Inflammatory macrophage treated with lipopolysaccharide for 1 hour (primary cell): Measurements from ENCODE around the gene TMCC2.
"Not testable (repeated sequence)": the region's sequence is repeated elsewhere in the genome, so short reads cannot be mapped to it uniquely, and the experiment has no call there.

Experiments used
- DNase-seq, 2 donors: peaks; one replicate each; pipeline ENCODE4 v3.0.0-alpha.2; 2020 to 2022

TMCC2 gene

DNA sequence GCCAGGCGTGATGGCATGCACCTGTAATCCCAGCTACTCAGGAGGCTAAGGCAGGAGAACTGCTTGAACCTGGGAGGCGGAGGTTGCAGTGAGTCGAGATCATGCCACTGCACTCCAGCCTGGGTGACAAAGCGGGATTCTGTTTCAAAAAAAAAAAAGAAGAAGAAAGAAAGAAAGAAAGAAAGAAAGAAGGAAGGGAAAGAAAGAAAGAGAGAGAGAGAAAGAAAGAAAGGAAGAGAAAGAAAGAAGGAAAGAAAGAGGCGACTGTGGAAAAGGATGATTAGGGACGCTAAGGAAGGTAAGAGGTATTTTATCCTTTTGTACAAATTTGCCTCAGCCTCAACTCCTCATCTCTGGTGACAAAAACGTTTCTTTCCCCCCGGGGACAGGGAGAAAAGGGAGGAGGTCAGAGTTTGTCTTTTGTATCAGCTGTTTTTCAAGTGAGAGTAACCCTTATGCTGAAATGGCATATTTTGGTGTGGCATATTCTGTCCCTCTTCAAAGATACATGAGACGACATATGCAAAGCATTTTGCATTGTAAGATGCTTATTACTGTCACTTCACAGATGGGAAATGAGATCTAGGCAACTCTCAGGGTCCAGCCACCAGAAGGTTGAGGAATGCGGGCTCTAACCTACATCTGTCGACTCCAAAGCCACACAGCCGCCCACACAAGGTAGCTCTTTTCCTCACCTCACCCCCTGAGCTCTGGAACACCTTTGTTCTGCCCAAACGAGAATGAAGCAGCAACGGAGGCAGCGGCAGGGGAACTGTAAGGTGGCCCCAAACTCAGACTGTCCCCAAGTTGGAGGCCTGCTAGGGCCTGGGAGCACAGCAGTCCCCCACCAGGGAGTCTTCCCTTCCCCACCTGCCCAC lies 55.8 kb downstream of the TMCC2 start:
- no peak for DNase-seq

DNA sequence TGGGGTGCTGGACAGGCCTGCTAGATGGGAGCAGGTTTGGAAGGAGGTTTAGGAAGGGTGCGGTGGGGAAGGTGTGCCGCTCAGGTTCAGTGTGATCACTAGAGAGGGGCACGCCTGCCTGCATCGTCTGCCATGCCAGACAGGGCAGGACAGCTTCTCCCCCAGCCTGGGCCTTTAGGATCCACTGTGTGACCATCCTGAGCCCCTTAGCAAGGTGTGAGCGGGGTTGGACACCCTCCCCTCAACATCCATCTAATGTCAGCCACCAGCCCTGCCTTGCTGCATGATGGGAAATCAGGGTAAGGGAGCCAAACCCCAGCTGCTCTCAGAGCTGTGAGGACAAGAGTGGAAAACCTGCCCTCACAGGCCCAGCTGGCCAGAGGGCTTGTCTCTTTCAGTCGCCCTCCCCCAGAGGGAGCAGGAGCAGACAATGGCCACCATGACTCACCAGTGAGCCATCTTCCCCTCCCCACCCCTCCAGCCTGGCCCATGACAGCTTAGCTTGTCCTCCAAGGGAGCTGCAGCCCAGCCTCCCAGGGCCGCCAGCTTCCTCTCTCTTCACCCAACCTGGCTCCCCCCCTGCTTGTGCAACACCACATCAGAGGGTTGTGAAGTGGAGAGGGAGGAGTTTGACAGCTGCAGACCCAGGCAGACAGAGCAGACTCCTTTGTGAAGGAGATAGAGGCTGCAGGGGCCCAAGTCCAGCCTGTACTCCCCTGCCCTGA lies 56.8 kb downstream of the TMCC2 start:
- peak; percentile 88 to 93 for DNase-seq

DNA sequence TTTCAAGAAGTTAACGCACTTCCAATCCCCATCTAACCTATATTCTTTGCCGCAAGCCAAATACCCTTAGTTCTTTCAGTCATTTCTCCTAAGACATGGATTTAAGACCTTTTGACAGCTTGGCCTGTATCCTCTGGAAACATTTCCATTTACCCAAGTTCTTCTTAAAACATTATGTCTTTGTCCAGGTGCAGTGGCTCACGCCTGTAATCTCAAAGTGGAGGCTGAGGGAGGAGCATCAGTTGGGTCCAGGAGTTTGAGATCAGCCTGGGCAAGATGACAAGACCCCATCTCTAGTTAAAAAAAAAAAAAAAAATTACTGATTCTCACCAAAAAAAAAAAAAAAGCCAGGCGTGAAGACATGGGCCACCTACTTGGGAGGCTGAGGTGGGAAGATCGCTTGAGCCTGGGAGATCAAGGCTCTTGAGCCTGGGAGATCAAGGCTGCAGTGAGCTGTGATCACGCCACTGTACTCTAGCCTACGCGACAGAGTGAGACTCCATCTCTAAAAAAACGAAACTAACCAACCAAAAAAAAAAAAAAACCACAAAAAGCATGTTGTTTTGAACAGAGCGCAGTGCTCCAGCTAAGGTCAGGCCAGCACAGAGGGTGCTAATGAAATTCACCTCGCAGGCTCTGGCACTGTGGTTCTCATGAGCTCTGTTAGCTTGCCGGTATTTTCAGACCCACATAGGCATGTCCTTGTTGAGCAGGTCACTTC lies 57.8 kb downstream of the TMCC2 start:
- peak in 1 of 2 donors; percentile 45 for DNase-seq

DNA sequence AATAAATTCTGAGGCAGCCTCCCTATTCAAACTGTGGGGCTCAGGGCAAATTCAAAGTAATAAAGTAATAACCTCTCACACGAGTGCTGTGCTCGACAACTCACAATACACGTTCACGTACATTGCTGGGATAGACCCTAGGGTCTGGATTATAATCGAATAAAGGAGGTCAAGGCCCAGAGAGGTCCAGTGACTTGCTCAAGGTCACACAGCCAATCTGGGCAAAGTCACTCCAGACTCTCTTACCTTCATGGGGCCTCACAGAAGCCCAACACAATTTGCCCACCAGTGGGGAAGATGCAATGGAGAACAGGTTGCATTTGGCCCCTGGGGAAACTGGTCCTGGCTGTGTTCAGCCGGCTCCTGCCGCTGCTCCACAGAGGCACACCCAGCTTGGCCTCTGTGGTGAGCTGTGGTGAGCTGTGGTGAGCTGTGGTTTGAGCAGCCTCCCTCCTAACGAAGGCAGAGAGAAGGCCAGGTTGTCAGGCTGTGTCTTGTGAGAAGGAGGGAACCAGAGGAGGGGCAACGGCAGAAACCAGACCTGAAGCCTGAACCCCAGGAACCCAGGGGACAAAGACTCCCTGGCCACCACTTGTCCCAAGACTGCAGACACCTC lies 58.7 kb downstream of the TMCC2 start:
- no peak for DNase-seq

DNA sequence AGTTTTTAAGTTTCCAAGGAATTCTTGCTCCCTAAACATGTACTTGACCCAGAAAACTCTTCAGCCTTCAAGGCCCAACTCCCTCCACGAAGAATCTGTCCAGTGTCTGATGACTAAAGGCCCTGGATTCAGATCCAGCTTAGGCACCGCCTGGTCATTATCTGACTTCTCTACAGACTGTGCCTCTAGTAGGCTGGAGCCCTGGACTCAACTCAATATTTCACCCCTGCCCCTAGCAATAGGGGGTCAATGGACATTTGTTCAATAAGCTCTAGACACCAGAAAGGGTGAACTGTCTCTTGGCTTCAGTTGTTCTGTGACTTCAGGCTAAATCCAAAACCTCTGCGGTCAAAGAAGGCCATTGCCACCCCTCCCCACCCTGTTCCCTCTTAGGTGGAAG lies 59.3 kb downstream of the TMCC2 start:
- no peak for DNase-seq

DNA sequence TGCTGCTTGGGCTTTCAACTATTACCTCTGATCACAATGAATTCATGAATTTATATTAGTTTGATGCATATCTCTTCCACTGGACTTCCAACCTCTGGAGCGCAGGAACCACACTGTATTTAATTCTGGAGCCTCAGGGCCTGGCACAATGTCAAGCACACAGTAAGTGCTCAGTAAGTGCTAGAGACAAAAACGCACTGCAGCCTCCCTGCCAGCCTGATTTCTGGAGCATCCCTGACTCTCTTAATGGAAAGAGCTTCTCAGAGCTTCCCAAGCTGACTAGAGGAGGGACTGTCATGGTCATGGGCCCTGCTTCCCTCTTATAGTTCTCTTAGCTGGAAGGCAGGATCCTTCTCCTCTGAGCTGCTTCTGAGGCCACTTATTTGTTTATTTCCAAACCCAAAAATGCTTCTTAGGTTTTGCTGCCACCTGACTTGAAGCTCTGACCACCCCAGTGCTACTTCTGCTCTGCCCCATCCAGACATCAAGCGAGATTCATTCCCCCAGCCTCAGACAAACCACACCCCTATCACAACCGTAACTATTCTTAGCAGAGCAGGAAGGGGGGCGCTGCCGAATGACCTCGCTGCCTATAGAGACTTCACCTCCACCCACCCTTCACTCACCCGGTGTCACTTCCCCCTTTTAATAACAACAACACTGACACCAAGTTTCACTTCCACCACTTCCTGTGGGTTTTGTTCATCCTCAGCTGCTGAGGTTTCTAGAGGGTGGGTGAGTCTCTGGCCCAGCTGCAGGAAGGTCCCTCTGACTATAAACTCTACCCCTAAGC lies 60.2 kb downstream of the TMCC2 start:
- peak; percentile 85 to 94 for DNase-seq

DNA sequence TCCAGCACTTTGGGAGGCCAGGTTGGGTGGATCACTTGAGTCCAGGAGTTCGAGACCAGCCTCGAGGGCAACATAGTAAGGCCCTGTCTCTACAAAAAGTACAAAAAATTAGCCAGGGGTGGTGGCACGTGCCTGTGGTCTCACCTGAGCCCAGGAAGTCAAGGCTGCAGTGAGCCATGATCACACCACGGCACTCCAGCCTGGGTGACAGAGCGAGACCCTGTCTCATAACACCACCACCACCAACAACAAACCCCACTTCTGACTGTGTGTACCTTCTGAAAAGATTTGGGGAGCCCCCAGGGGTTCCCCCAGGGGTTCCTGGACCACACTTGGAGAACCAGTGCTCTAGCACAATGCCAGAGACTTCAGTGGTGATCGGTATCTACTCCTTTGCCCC lies 63.9 kb downstream of the TMCC2 start:
- no peak for DNase-seq

DNA sequence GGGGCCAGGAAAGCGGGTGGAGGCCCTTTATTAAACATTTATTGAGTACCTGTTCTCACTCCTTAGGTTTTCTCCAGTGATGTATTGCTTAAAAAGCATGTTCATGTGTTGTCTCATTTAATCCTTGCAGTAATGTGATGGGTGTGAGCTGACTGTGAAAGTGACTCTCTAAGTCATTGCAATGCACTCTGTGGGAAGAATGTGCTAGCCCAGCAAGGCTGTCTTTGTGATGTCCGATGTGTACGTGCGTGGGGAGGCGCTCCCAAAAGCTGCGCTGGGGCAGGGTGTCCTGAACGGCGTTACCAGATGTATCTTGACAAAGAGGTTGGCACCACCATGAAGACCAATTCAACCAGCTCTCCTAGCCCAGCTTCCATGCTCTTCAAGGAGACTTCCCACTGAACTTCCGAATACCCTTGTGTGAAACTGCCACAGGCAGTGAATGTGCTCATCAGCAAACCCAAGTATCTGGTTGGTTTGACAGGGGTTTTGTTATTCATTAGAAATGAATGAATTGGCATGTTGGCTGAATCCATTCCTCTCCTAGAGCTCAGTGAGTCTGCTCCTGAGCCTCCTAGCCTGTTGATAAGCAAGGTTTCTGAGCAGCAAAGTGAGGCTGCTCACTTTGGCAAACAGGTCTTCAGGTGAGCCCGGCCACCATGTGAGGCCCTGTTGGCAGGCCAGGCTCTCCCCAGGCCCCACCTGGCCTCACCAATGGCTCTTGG lies 65.8 kb downstream of the TMCC2 start:
- no peak for DNase-seq

DNA sequence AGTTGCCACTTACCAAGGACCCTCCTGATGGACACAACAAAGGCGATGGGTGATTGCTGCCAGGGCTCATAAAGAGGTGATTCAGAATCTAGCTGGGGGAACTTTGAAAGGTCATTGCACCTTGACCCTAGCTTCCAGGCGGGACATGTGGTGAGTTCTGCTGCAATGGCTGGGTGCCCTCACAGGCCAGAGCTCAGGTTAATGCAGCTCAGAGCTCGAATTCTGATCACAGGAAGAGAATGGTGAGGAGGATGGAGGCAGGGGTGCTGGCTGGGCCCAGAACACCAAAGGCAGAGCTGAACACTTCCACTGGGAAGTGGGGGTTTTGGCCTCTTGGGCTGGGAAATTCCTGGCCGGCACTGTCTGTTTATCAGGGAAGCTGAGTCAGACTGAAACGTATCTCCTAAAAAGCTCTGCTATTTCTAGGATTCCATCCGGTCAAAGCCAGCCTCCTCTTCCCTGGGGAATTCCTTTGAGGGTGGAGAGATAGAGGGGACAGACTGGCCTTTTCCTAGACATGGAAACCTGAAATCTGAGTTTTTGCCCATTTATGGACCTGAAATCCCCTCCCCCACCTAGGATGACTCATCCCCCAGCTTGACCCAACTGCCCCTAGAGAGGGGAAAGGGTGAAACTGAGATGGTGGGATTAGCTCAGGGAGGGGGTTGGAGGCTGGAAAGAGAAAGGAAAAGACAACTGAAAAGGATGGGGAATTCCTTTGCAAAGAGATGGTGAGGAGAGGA lies 66.6 kb downstream of the TMCC2 start:
- DNase-seq: peak in 1 of 2 donors; percentile 43

DNA sequence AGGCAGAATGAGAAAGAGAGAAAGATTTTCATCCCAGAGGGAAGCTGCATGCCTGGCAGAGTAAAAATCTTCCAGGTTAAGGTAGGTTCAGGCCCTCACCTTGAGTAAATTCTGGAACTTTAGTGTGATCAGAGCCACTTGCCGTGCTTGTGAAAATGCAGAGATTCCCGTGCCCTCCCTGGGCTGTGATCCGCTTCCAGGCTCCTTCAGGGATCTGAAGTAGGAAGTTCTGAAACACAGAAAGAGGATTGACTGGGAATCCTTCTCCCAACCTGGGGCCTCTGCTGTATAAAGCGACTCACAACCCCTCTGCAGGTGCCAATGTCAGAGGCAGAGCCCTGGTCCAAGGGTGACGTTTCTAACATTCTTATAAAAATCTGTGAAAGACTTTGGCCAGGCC lies 67.2 kb downstream of the TMCC2 start:
- no peak for DNase-seq

DNA sequence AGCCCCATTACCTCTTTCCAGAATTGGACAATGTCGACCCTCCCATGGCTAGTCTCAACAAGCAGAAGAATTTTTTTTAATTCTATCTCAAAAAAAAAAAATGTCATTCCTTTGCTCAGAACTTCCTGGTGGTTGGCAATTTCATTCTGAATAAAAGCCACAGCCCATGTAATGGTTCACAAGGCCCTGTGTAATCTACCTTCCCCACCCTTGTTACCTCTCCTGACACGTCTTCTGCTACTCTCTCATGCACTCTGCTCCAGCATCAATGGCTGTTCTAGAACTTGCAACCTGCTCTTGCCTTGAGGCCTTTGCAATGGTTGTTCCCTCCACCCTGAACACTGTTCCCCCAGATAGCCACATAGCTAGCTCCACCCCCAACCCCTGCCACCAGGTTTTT lies 68.4 kb downstream of the TMCC2 start:
- no peak for DNase-seq

DNA sequence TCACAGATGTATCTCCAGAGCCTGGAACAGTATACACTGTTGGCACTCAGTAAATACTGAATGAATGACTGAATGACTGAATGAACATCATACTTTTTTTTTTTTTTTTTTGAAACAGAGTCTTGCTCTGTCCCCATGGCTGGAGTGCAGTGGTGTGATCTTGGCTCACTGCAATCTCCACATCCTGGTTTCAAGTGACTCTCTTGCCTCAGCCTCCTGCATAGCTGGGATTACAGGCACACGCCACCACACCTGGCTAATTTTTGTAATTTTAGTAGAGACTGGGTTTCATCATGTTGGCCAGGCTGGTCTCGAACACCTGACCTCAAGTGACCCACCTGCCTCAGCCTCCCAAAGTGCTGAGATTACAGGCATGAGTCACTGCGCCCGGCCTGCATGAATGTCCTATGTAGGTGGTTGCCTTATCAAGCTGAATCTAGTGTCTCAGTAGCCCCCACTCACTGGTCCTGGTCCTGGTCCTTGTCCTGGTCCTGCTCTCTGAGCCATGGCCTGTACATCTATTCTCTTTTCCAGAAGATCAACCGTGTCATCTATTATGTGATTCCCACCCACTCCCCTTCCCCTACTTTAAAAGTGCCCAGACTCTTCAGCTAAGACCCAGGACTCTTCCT lies 69.9 kb downstream of the TMCC2 start:
- DNase-seq: not testable (repeated sequence)

DNA sequence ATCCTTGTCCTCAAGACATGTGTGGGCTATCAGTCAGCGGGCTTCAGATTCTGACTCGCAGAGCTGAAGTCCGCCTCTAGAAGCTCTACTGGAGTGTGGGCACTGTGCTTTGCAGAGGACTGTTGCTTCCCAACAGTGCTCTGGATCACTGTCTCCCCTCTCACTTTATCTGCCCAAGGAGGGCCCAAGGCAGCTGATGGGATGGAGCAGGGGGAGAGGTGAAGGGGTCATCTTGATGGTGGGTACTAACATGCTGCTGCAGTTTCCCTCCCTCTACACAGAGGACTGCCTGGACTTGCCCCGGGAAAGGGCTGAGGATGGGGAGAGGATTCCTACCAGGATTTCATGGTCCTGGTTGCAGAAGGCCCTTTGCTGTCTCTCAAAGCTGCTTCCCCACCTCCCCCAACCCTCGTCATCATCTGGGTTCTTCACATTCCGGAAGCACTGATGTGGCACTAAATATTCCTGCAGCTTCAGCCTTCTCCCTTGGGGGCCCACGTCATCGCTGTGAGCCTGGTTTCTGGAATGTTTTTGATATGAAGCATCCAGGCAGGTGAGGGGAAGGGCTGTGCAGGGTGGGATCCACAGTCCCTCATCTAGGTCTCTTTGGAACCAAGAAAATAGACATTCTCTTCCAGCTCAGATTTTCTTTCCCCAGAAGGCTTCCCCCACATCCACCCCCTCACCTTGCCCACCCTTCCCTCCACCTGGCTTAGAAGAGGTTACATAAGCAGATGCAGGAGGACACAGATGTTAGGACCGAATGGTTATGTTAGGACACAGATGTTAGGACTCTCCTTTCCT lies 70.6 kb downstream of the TMCC2 start:
- DNase-seq: no peak

DNA sequence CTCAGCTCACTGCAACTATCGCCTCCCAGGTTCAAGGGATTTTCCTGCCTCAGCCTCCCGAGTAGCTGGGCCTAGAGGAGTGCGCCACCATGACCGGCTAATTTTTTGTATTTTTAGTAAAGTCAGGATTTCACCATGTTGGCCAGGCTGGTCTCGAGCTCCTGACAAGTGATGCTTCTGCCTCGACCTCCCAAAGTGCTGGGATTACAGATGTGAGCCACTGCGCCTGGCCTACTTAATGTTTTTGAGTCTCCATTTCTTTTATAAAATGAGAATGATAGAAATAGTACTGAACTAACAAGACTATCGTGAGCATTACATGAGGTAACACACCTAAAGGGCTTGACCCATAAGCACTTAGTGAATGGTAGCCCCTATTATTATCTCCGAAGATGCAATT lies 72.4 kb downstream of the TMCC2 start:
- DNase-seq: no peak

DNA sequence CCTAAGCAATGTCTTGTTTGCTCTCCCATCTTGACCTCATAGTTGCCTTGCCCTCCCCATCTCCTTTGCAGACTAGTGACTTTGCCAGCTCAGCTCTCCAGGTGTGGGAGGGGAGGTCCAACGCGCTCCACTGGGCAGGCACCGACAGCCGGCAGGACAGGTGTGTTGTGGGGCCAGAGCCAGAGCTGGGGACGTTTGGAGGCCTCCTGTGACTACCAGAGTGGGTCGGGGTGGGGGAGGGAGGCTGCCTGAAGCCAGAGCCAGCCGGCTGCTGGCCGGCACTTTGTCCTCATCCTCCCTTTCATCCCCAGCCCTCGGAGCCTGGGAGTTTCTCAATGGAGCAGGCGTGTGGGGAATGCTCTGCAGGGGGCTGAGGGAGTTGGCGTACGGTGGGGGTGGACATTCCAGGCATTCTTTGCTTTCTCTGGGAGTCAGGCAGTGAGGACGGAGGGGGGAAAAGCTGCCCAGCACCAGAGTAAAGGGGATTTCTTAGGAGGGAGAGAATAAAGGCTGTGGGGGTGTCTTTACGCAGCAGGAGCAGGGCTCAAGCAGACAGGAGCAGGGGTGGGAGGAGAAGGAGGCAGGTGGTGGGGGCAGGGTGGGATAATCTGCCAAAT lies 73.6 kb downstream of the TMCC2 start:
- DNase-seq: no peak

DNA sequence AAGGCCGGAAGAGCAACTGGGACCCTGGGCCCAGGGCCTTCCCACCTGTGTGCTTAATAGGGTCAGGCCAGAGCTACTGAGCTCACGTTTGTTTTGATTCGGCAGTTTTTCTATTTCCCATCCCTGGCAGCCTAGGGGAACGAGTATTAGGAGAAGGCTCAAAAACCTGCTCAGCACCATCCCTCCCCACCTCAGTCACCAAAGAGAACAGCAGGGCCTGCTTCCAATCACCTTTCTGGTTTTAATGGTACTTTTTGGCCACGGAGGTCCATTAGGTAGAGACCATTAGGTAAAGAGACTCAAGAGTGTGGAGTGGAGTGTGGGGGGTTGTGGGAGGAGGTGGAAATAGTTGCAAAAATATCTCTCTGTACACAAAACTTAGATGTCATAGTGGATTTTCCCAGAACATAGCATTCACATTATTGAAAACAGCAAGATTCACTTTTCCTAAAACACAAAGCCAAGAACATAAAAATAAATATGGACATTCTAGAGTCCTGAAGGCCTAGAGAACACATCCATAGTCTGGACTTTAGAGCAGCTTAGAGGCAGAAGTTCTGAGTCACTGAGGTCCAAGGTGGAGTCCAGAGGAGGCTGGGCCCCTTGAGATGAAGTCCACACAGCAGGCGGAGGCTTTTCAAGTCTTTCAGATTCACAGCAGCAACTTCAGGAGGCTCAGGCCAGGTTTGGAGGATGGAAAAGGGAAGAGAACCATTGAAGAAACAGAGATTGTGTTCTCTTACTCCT lies 74.3 kb downstream of the TMCC2 start:
- no peak for DNase-seq

DNA sequence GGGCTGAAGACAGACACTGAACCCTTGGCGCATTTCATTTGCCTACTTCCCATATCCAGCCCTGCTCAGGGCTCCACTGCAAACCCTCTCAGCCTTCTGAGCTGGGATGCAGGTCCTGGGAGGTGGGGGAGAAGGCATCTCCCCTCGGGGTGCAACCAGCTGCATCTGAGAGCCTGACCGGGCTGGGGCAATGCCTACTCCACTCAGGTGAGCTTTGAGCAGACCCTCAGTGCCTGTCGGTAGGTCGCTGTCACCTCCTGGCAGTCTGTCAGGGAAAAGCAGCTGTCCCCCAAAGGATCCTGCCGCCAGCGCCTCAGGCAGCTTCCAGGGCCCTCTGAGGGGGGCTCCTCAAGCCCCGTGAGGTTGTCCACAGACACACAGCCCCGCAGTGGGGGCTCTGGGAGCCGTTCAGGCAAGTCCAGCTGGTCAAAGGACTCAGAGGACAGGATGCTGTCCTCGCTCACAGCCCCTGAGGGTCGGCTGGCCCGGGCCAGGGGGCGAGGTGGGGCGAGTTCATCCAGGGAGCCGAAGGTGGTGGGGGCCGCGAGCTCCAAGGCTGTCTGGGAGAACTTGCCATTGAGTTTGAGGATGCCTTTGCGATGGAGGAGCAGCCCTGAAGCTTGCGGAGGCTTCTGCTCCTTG lies 75.6 kb downstream of the TMCC2 start:
- no peak for DNase-seq
